ENCODE results near the gene MCOLN1. TPM values are rescaled to one million over a fixed set of nuclear protein-coding genes. Genes with fewer than 3 reads are reported as not detected.

The MCOLN1 gene
- total RNA-seq, 1 donor from 2014 or later, result 6.6 TPM

- Histone ChIP-seq H3K4me3 (no peak overlapping the region), H3K9ac (no peak overlapping the region), H3K4me1 (no peaks in the 10 kb centered on the region), H3K27ac (no peak overlapping the region), H3K79me2 (ENCODE audit: low read depth) (no peaks in the 10 kb centered on the region), H3K4me2 (no peak overlapping the region), H2AFZ (replicated peaks) (no peak overlapping the region), H3K36me3 (no peaks in the 10 kb centered on the region), H3K27me3 (no peaks in the 10 kb centered on the region), H3F3A (ENCODE audit: low read depth) (peaks cover 5% of the 10 kb centered on the region), H4K20me1 (ENCODE audit: low read depth) (no peaks in the 10 kb centered on the region), H3K9me3 (ENCODE audit: low read depth) (no peaks in the 10 kb centered on the region)
- no peak overlapping the region for H3K27ac Mint-ChIP-seq
- peaks cover 3% of the 10 kb centered on the region for H3K4me1 Mint-ChIP-seq
- DNase-seq (ENCODE audit: low spot score), result no peak
- peaks cover 6% of the 10 kb centered on the region for H3K27me3 Mint-ChIP-seq (ENCODE audit: insufficient read depth, low read depth)
- H3K9me3 Mint-ChIP-seq, result no peaks in the 10 kb centered on the region
- peaks cover 17% of the 10 kb centered on the region for H3K36me3 Mint-ChIP-seq
- TF ChIP-seq EZH2 (IDR thresholded peaks at IDR 0.05) (no peak), CTCF (IDR thresholded peaks at IDR 0.05) (no peak), EZH2phosphoT487 (IDR thresholded peaks at IDR 0.05) (no peak)
- H3K4me3 Mint-ChIP-seq, result no peak overlapping the region
Measured at GRCh38 chr19:7539827-7540425, 17.5 kb downstream of the MCOLN1 start.

- no peaks in the 10 kb centered on the region for H3K27me3 ChIP-seq
- no peaks in the 10 kb centered on the region for H3K36me3 ChIP-seq
- no peaks in the 10 kb centered on the region for H3F3A ChIP-seq (ENCODE audit: low read depth)
- no peaks in the 10 kb centered on the region for H3K79me2 ChIP-seq (ENCODE audit: low read depth)
- TF ChIP-seq CTCF (IDR thresholded peaks at IDR 0.05), result no peak
- TF ChIP-seq EZH2 (IDR thresholded peaks at IDR 0.05), result no peak
- no peak for TF ChIP-seq EZH2phosphoT487 (IDR thresholded peaks at IDR 0.05)
- H3K4me2 ChIP-seq, result no peak overlapping the region
- peaks cover 18% of the 10 kb centered on the region for H3K36me3 Mint-ChIP-seq
- H3K9ac ChIP-seq, result no peak overlapping the region
- H3K4me1 Mint-ChIP-seq, result peaks cover 3% of the 10 kb centered on the region
- H3K4me1 ChIP-seq, result no peaks in the 10 kb centered on the region
- no peaks in the 10 kb centered on the region for H3K9me3 ChIP-seq (ENCODE audit: low read depth)
- H3K27me3 Mint-ChIP-seq (ENCODE audit: insufficient read depth, low read depth), result peaks cover 6% of the 10 kb centered on the region
- no peak overlapping the region for H3K4me3 ChIP-seq
- H4K20me1 ChIP-seq (ENCODE audit: low read depth), result no peaks in the 10 kb centered on the region
- no peak overlapping the region for H2AFZ ChIP-seq (replicated peaks)
- no peak overlapping the region for H3K27ac ChIP-seq
- H3K9me3 Mint-ChIP-seq, result no peaks in the 10 kb centered on the region
- DNase-seq (ENCODE audit: low spot score), result peak; percentile 42
- H3K27ac Mint-ChIP-seq, result no peak overlapping the region
- H3K4me3 Mint-ChIP-seq, result no peak overlapping the region
Measured at GRCh38 chr19:7540761-7541474, 18.5 kb downstream of the MCOLN1 start.

GRCh38 chr19:7541475-7541824 is 19.0 kb downstream of the MCOLN1 start:
- TF ChIP-seq EZH2 (IDR thresholded peaks at IDR 0.05) (no peak), CTCF (IDR thresholded peaks at IDR 0.05) (no peak), EZH2phosphoT487 (IDR thresholded peaks at IDR 0.05) (no peak)
- Histone ChIP-seq H2AFZ (replicated peaks) (no peak overlapping the region), H3K4me1 (no peaks in the 10 kb centered on the region), H3K4me3 (no peak overlapping the region), H3K27ac (no peak overlapping the region), H3K9ac (no peak overlapping the region), H4K20me1 (ENCODE audit: low read depth) (no peaks in the 10 kb centered on the region), H3K4me2 (no peak overlapping the region), H3F3A (ENCODE audit: low read depth) (no peaks in the 10 kb centered on the region), H3K27me3 (no peaks in the 10 kb centered on the region), H3K36me3 (no peaks in the 10 kb centered on the region), H3K9me3 (ENCODE audit: low read depth) (no peaks in the 10 kb centered on the region), H3K79me2 (ENCODE audit: low read depth) (no peaks in the 10 kb centered on the region)
- Mint-ChIP-seq H3K9me3 (no peaks in the 10 kb centered on the region), H3K27ac (no peak overlapping the region), H3K4me1 (no peaks in the 10 kb centered on the region), H3K27me3 (ENCODE audit: insufficient read depth, low read depth) (peaks cover 6% of the 10 kb centered on the region), H3K4me3 (no peak overlapping the region), H3K36me3 (peaks cover 19% of the 10 kb centered on the region)
- DNase-seq (ENCODE audit: low spot score), result no peak
